Posterior vena cava (tissue), 2 donors: ENCODE measurements around the gene LDLRAD4. TPM values are rescaled to one million over a fixed set of nuclear protein-coding genes. Genes with fewer than 3 reads are reported as not detected.

Experiments used
- DNase-seq: peaks from one replicate; pipeline ENCODE4 v3.0.0-alpha.2; 2020; ENCODE audit warnings: low spot score
- intact Hi-C, 2 donors: fragments of 100-400 bp; cut with DNase I; formaldehyde crosslinking; loops; one replicate each; pipeline versions ENCODE4 v1.14.1 to v1.14.2; 2022 to 2023
- total RNA-seq, 2 donors: library from RNA; stranded (reverse); fragmentation: NEBNext Ultra II Directional; extraction: Animal tissue kit (Norgen Biotek cat#: 25700); gene quantifications; one replicate each; pipeline ENCODE4 v1.2.1, GENCODE V29; 2021
- donor health status: DM: yes; HTN: yes; CAD: no.
- donor health status: DM: yes; HTN: yes; CAD: no.

Gene LDLRAD4
- total RNA-seq, 2 donors from 2014 or later: 52.3 to 74.8 TPM

- DNase-seq: no peak
- intact Hi-C loops: no loop called here
Observed at GRCh38 chr18:13382366-13382953, 163.9 kb downstream of the LDLRAD4 start.

DNA sequence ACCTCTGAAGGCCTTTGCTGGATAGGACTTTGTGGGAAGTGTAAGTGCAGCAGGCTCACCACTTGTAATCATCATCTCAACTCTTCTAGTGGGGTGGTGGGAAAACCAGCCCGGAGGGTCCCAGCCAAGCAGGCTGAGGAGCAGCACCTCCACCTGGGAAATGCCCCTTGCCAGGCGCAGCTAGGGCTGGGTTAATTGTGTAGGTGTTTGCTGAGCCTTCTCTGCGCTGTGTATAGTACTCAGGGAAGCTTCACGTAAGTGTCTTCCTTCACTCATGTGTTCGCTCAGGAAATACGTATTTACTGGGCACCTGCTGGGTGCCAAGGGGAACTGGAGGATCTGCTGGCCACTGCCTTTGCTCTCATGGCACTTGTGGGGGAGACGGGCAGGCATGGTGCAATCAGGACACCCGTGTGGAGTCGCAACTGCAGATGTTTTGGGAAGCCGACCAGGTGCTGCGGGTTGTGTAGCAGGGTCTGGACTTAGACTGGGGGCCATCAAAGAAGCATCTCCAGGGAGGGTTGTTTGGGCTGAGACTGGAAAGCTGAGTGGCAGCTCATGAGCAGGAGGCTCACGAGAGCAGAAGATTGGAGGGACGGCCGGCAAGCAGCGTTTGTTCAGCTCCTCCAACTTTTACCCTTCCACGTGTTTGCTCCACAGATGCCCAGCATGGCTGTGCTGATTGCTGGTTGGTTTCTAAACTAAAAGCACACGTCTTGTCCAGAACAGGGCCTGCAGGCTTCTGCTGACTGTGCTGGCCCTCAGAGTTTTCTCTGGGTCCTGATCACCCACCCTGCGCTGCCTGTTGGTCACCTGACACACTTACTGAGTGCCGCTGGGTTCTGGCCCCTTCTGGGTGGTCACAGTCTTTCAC lies 164.6 kb downstream of the LDLRAD4 start:
- intact Hi-C loops: no loop called here
- peak; percentile 79 for DNase-seq

- intact Hi-C loops: no loop called here
Observed at GRCh38 chr18:13386891-13387801, 168.6 kb downstream of the LDLRAD4 start.

GRCh38 chr18:13387855-13388548 lies 169.4 kb downstream of the LDLRAD4 start:
- intact Hi-C loops: no loop called here
- no peak for DNase-seq

More at GRCh38 chr18:13386891-13387801, 168.6 kb downstream of the LDLRAD4 start:
- no peak for DNase-seq

GRCh38 chr18:13388586-13389490 lies 170.3 kb downstream of the LDLRAD4 start:
- no peak for DNase-seq
- intact Hi-C loops: no loop called here

- intact Hi-C loops: no loop called here
- no peak for DNase-seq
Observed at GRCh38 chr18:13389491-13390131, 171.1 kb downstream of the LDLRAD4 start.

GRCh38 chr18:13390196-13390595 lies 171.6 kb downstream of the LDLRAD4 start:
- DNase-seq: no peak
- intact Hi-C loops: no loop called here

DNA sequence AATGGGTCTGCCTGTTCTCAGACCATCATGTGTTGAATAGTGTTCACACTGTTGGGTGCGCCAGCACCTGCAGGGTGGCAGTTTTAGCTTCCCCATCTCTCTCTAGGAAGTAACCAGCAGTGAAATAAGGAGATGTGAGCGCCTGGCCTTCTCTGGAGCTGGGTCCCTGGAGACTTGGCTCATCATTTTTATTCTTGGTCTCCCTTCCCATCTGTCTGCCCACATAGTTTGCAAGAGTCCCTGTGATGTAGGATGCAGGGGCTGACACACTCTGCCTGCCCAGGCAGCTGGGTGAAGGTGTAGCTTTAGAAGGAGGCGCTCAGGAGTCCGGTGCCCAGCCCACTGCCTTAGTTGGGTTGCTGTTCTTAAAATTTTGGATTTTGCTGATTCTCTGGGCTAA lies 172.2 kb downstream of the LDLRAD4 start:
- no peak for DNase-seq
- intact Hi-C loops: no loop called here

- DNase-seq: no peak
- intact Hi-C loops: no loop called here
Observed at GRCh38 chr18:13392029-13392750, 173.6 kb downstream of the LDLRAD4 start.

DNA sequence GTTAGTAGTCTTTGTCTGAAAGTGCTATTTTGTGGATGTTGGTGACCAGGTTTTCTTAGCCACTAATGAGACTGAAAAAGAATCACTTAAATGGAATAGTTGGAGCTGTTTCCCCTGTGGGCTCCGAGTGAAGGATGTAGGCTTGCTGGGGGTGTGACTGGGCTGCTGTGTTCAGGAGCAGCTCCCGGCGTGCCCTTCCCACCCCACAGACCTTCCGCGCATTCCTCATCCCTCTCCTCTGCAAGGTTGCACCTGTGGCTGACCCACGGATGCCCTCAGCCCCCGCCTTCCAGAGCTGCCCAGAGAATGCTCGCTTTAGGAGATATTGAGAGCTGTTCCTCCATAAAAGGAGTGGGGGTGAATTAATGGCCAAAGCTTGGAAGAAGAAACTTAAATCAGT lies 174.3 kb downstream of the LDLRAD4 start:
- intact Hi-C loops: no loop called here
- DNase-seq: no peak

DNA sequence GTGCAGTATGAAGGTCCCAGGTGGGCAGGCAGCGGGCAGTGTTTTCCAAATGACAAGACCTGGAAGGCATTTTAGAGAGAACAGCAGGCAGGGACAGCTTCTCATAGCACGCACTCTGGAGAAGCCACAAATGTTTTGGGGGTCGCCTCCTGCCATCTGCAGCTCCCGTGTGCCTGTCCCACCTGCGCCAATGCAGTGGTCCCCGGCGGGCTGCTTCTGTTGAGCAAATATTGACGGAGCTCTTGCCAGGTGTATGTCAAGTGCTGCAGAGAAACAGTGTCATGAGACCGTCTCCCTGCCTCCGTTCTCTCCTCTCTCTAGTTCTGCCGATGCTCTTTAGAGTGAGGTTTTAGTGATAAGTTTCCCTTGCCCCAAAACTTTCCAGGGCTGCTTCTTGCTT lies 174.8 kb downstream of the LDLRAD4 start:
- intact Hi-C loops: no loop called here
- DNase-seq: no peak

- intact Hi-C loops: no loop called here
- DNase-seq: no peak
Observed at GRCh38 chr18:13394801-13395200, 176.2 kb downstream of the LDLRAD4 start.

- no peak for DNase-seq
- intact Hi-C loops: no loop called here
Observed at GRCh38 chr18:13395577-13395976, 177.0 kb downstream of the LDLRAD4 start.

DNA sequence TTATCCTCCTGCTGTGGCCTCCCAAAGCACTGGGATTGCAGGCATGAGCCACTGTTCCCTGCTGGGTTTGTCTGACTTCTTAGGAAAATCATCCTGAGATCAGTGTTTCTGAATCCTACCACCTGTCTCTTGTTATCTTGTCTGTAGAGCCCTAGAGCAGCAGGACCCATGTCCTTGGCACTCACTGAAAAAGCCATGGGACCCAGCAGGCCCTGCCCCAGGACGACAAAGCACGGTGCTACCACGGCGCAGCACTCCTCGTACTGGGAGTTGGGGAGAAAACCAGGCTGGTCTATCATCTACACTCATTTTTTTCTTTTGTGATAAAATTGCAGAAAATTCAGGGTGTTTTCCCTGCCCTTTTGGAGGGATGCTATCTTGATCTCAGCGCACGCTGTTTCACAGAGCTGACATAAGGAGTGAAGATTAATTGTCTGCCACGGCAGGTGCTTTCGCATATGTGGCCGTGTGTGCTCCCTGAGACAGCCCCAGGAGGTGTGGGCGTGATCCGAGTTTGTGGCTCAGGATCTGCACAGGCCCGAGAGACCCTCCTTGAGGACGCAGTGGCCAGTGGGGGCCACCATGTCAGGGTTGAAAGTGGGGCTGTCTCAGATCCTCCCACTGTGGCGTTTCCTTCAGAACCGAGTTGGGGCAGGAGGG lies 179.1 kb downstream of the LDLRAD4 start:
- DNase-seq: no peak
- intact Hi-C loops: no loop called here

DNA sequence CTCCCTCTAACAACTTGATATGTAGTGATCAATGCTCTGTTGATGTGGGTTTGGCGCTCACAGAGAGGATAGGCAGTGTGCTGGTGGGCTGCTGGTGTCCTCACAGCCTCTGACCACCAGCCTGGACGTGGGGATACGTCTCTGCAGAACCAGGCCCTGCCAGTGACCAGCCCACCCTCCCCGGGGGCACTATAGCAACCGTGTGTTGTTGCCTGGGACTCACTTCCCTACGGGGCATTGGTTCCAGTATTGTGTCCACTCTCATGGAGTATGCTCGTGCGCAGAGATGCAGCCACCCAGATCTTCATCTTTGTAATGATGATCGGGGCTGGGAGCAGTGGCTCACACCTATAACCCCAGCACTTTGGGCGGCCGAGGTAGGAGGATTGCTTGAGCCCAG lies 180.1 kb downstream of the LDLRAD4 start:
- DNase-seq: no peak
- intact Hi-C loops: no loop called here

GRCh38 chr18:13399511-13399910 lies 181.0 kb downstream of the LDLRAD4 start:
- intact Hi-C loops: no loop called here
- no peak for DNase-seq
